ENCODE results near the gene RGS5.

GRCh38 chr1:163211667-163212066 lies 9.0 kb upstream of the RGS5 start:
- no peak for TF ChIP-seq CTCF (IDR thresholded peaks at IDR 0.05)
- no peak for TF ChIP-seq POLR2AphosphoS5 (IDR thresholded peaks at IDR 0.05)
- no peak for TF ChIP-seq EP300 (IDR thresholded peaks at IDR 0.05)
- no peak for TF ChIP-seq POLR2A (IDR thresholded peaks at IDR 0.05; ENCODE audit: low read depth)
